Activated CD4-positive, alpha-beta T cell treated with anti-CD3 and anti-CD28 coated beads, Interleukin-2, Interleukin-6, amounts not matched to agents 100 ng/mL and 50 ng/mL, durations not matched to agents 16 hours and 8 hours (primary cell): ENCODE measurements around the gene CACNA1I.
A peak's percentile ranks its signal among the peaks of the same experiment; 100 is the strongest.

Experiments
- DNase-seq: peaks from one replicate; pipeline ENCODE4 v3.0.0-alpha.2; 2020

Gene CACNA1I

DNA sequence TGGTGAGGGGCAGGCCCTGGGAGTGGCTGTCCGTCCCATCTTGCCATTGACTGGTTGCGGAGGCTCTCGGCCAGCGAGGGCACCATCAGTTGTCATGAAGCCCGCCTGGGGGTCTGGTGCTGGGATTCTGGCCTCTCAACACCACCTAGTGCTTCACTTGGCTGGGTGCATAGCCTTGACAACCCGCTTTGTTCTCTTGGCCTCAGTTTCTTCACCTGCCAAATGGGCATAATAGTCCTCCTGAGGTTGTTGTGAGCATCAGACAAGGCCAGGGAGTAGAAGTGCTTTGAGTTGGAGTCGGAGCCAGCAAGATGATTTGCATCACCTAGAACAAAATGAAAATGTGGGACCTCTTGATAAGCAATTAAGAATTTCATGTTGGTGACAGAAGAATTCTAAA is 1.5 kb upstream of the CACNA1I start:
- DNase-seq: no peak

DNA sequence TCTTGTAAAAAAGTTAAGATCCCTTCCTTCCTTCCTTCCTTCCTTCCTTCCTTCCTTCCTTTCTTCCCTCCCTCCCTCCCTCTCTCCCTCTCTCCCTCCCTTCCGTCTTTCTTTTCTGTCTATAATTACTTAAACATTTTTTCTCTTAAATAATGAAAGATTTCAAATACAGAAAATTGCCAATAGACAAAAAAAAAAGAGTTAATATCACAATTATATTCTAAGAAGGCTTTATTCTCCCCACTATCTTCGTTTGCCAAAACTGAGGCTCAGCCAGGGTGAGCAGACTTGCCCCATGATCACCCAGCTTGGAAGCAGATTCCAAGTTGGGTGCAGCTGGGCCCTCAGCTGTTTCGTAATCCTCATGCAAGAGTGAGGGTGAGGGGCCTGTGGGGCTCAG is 327 bp upstream of the CACNA1I start:
- no peak for DNase-seq

DNA sequence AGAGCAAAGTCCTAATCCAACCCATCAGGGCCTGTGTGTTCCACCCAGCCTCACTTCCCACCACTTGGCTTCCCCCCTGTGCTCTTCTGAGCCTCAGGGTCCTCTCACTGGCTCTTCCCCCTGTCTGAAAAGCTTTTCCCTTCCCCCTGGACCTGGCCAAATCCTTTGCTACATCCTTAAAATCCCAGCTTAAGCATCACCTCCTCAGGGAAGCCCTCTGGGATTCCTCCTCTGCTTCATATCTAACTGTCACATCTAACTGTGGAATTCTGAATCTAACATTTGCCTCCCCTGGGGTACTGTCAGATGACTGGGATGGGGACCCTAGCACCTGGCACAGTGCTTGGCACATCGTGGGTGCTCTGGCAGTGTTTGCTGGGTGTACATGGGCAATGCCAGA is 985 bp downstream of the CACNA1I start:
- DNase-seq: no peak

DNA sequence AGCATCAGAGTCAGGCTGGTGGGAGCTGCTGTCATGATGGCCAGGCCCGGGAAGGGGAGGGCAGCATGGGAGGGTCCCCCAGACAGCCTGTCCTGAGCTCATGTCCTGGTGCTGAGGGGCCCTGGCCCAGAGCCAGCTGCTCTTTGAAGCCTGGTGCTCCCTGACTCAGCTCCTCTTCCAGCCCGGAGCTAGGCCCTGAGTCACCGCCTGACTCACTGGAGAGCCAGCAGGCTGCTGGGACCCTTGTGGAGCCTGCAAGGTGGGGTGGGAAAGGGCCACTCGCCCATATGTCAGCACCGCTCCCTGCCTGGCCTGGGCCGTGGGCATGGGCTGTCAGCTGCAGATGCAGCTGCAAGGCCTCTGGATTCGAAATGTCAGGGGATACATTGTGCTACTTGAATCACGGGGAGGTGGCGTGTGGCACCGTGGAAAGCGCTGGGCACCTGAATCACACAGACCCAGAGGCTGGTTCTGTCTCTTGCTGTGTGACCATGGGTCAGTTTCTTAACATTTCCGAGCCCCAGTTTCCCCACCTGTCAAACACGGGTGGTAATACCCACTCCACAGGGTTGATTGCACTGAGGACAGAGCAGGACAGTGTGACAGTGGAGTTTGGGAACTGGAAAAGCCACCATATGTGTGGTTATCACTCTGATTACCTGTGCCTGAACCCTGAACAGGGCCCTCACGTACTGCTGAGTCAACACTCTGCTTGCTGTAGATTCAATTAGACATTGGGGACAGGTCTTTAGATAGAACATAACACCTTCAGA is 4.4 kb downstream of the CACNA1I start:
- DNase-seq: no peak

DNA sequence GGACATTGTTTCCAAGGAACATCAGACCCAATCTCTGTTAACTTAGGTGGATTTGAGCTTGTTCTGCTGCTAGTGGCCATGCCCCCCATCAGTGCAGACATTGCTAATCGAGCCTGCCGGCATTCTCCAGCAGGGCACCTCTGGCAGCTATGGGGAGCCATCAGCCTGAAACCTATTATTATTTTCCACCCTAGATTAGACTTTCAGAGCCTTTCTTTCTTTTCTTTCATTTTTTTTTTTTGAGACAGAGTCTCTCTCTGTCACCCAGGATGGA is 4.9 kb downstream of the CACNA1I start:
- DNase-seq: no peak

DNA sequence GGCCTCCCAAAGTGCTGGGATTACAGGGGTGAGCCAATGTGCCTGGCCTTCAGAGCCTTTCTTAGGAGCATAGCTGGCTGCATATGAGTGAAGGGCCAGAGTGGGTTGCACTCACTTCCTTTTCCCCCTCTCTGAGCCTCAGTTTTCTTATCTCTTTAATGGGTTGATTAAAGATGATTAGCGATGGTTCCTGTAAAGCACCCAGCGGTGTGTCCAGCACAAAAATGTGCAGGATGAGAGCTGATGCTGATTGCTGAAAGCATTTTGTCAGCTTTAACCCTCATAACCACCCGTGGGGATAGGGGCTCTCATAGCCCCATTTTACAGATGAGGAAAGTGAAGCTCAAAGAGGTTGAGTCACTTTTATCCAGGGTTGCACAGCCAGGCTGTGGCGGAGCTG is 5.5 kb downstream of the CACNA1I start:
- no peak for DNase-seq

DNA sequence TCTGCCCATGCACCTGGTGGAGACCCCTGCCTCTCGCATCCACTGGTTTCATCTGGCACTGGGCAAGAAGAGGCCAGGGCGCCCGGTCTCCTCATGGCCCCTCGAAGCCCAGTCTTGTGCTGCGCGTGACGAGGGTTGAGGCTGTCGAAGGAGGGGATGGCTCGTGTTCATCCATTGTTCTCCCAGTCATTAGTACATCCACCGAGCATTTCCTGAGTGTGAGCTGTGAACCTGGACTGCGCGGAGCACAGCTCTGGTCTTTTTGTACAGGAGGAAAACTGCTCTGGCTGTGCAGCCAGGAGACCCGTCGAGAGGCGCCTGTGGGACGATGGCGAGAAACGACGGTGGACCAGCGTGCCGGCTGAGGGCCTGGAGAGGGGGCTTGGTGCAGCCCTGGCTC is 6.8 kb downstream of the CACNA1I start:
- DNase-seq: no peak

DNA sequence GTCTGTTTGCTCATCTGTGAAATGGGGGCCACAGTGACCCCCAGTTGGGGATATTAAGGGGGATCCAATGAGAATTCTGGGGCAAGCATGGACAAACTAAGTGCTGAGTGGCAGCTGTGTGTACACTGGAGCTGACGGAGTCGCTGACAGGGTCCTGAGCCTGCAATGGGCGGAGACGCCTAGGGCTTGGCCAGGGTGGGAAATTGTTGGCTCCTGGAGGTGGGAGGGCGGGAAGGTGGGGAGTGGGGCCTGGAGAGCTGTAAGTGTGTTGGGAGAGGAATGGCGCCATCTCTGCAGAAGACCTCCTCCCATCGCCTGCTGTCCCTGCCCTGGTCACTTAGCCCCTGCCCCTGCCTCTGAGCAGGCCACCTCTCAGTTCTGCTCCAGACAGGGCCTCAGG is 7.3 kb downstream of the CACNA1I start:
- DNase-seq: no peak

DNA sequence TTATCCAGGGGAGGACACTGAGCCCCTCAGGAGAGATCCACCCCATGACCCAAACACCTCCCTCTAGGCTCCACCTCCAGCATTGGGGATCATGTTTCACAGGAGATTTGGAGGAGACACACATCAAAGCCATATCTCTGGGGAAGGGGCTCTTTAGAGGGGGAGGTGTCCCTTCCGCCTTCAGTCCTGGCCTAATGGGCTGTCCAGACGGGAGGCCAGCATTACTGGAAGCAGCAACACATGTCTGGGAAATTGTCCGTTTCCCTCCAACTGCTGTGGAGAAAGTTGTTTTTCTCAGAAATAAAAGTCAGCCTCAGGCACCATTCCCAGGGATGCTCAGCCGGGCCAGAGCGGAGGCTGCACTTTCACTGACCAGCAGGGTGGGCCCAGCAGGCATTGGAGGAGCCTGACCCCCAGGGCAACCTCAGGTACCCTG is 9.5 kb downstream of the CACNA1I start:
- no peak for DNase-seq

DNA sequence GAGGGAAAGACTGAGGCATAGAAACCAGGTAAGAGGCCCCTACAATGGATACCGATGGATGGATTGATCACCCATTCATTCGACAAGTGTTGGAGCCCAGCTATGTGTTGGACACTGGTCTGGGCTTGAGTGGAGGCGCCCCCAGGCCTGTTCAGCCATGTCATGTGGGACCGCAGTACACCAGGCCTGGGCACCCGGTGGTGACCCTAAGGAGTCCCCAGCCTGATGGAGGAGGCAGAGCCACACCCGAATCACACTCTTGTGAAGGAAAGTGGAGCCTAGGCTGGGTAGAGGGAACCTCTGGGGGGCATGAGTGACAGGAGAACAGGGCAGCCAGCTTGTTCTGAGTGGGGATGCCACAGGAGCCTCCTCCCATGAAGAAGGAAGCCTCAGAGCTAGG is 10.2 kb downstream of the CACNA1I start:
- DNase-seq: no peak

DNA sequence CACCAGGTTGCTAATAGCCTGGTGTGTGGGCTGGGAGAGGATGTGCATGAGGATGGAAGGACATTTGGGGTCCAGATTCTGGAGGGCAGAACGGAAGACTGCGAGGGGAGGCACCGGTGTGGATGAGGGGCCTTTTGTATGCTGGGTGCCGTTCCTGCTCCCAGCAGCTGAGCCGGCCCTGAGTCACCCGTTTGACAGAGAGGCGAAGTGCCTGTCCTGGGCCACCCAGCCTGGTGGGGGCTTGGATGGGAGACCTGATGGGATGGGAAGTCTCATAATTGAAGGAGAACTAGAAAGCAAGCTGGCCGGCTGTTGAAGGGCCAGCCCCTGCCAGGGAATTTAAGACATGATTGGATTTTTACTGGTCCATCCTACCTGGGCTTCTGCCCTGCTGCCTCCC is 10.8 kb downstream of the CACNA1I start:
- no peak for DNase-seq

DNA sequence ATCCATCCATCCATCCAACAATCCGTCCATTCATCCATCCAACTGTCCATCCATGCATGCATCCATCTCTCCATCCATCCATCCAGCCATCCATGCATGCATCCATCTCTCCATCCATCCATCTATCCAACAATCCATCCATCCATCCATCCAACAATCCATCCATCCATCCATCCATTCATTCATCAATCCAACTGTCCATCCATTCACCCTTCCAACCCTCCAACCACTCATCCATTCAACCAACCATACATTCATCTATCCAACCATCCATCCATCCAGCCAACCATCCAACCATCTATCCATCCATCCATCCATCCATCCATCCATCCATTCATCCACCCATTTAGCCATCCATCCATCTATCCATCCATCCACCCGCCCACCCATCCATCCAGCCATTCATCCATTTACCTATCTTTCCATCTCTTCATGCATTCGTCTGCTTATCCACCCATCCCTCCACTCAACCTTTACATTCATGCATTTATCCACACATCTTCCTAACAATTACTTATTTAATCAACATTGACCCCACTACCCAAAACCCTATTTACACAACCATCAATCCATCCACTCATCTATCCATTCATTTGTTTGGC is 12.6 kb downstream of the CACNA1I start:
- no peak for DNase-seq

DNA sequence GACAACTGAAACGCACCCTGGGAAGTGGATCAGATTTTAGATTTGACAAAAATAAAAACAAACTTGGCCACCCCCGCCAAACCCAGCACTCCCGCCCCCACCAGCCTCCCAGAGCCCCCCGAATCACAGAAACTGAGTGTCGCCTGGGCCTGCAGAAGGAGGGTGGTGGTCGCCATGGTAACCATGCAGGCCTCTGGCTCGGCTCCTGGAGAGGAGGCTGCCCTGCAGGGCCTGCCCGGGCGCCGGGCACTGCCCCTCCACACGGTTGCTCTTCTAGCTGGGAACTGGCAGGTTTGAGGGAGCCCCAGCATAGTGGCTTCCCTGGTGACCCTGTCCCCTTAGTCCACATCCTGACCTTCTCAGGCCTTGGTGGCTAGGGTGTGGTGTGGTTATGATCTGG is 19.3 kb downstream of the CACNA1I start:
- DNase-seq: no peak

DNA sequence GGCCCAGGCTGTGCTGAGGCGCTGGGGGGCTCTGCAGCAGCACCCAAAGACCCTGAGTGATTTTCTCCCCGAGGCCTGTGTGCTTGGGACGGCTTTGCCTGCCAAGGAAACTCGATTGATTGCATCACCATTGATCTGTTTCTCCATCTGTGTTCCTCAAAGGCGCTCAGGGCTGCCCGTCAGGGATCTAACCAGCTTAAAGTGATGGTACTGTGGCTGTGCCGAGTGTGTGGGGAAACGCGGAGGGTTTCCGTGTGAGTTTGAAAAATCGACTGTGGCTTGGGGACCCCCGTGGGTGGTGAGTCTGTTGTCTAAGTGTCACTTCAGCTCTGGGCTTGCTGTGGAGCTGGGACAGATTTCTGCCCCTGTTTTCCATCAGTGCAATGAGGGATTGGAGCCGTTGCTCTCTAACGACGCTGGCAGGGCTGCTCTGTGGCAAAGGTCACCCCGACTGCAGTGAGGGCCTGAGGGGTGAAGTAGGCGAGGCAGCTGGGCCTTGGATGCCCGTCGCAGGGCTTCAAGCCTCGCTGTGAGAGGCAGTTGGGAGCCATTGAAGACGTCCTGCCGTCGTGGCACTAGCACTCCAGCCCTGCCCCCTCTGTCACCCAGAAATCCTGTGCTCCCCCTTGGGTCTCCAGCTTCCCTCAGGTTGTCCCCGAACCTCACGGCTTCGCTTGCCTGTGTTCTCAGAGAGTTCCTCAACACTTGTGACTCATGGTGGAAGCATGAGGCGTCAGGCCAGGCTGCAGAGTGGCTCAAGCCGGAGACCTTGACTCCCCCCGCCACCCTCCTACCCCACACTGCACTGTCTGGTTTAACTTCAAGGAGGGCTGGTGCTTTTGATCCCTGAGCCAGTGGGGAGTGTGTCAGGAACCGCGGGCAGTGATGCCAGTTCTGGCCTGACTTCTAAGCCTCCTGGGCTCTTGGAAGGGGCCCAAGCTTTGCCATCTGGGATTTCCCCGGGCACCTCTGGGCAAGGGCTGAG is 21.8 kb downstream of the CACNA1I start:
- no peak for DNase-seq

DNA sequence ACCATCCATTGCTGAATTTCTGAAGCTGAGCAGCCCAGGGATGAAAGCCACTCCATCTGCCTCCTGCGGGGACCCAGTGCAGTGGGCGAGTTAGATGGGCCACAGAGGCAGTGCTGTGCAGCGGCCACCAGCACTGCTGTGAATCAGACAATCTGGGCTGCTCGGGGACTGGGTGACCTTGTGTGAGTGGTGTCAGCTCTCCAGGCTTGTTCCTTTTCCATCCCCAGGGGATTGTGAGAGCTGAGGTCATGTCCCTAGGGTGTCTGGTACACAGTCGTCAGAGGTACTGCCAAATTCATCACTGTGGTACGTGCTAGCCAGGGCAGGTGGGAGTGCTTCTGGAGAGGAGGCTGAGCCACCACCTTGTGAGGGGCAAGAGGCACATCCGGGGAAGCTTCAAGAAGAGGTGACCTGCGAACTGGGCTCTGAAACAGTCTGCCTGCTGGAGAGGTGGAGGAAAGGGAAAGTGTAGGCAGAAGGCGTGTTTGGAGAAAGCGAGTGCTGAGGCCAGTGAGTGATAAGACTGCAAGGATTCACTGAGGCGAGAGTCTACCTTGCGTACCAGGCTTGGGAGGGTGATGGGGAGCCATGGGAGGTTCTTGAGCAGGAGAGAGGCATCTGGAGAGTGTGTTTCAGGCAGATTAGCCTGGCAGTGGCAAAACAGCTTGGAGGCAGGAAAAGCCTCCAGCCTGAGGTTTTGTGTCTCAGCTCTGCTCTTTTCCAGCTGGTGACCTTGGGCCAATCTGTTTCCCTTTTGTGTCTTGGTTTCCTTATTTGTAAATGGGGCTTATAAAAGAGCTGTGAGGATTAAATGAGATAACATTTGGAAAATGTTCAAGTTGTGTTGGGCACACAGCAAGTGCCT is 22.7 kb downstream of the CACNA1I start:
- DNase-seq: no peak

DNA sequence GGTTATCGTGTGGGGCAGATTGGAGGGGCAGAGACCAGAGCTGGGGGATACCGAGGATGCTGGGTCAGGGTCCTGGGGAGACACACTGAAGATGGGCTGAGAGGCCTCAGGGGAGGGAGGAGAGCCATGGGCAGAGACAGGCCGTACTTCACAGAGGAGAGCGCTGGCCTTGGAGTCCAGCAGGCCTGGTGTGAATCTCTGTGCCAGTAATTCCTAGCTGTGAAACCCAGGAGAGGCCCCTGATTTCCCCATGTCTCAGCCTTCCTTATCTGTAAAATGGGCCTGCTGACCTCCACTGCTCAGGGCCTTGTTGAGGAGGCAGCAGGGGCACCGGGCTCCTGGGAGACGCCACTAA is 23.4 kb downstream of the CACNA1I start:
- no peak for DNase-seq

DNA sequence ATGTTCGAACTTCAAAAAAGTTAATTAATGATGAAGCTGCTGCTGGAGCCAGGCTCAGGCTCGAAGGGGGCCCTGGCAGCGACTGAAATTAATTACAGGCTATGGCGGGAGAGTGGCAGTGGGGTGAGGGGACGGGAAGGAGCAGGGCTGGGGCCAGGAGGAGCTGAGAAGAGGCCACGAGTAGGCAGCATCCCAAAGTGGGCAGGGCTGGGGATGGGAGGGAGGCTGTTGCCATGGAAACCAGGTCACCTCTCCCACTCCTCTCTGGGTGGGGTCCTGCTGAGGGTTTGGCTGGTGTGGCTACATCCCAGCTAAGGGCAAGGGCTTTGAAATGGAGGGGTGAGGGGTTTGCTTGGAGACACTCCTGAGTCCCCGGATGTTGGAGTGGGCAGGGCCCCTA is 23.9 kb downstream of the CACNA1I start:
- no peak for DNase-seq

DNA sequence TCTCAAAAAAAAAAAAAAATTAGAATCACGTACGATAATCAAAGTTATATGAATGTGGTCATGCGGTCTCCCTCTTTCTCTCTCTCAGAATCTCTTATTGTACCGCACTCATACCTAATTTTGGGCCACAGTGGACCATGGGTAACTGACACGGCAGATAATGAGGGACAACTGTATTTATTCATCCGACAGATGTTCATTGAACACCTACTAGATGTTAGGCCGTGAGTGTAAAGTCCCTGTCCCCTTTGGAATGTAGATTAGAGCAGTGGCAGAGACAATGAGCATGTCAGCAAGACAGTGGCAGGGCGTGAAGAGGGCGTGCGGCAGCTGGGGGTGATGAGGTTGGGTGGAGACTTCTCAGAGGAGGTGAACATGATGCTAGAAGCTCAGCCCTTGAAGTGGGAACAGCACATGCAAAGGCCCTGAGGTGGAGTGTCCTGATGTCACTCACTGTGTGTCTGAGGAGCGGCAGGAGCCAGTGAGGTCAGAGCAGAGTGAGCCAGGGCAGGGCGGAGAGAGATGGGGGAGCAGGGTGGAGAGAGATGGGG is 25.1 kb downstream of the CACNA1I start:
- no peak for DNase-seq

DNA sequence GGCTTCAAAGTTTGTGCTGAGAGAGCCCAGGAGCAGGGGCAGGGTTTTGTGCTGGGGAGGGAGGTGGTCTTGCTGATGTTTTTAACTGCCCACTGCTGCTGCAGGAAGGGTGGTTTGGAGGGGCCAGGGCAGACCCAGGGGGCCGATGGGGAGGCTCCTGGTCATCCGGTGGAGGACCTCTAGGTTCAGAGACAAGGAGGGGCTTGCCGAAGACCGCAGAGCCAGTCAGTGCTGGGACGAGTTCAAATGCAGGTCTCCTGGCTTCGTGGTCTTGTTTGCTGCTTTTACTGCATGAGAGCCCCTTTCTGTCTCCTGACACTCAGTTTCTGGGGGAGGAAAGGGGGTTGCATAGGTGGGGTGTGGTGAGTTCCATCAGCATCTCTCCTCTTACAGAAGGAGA is 26.0 kb downstream of the CACNA1I start:
- DNase-seq: no peak

DNA sequence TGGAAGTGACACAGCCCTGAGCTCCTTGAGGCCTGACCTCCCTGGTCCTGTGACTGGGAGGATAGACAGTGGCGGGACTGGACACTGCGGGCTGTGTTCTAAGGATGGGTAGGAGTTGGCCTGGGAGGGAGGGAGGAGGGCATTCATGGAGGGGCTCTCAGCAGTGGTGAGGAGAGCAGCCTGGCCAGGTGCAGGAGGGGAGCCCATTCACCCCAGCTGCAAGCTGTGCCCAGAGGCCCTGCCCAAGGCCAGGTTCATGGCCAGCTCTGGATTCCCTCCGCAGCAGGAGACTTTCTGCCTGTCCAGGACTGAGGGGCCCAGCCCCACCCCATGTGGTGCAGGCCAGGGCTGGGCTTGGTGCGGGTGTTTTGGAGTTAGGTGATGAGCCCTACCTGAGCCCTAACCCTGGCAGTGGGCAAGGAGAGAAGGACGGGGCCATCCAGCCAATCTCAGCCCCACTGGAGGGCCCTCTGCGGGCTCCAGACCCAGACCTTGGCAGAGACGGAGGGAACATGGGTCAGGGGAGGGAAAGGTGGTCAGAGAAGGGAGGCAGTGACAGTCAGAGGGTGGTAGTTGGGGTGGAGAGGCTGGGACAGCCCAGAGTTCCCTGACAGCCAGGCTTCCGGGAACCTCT is 26.8 kb downstream of the CACNA1I start:
- no peak for DNase-seq

DNA sequence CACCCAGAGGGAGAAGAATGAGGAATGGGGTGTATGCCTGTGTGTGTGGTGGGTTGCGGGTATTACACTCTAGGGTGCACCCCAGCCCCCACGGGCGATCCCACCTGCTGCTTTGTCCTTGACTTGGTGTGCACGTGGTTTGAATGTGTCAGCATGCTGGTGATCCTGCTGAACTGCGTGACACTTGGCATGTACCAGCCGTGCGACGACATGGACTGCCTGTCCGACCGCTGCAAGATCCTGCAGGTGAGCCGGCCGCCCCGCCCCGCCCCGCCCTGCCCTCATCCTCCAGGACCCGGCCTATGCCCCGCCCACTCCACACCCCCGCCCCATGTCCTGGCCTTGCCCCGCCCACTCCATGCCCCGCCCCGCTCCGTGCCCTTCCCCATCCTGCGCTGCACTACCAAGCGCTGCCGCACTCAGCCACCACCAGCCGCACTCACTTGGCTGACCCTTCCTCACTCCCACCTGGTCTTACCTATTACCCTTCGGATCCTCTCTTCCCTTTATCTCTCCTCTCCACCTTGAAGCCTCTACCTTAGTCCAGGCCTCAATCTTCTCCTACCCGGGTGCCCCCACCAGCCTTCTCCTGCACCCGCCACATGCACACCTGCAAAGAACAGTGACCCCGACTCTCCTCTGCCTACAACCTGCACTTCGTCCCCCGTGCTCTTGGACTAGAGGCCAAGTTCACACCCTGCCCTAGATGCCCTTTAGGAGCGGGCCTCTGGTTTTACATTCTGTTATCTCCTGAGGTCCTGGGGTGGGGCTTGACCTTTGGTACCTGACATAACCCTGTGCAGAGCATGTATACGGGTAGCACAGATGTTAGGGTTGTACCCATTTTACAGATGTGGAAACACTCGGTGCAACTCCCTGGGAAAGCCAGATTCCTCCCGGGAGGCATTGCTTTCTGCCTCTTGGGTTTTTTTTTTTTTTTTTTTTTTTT is 27.7 kb downstream of the CACNA1I start:
- DNase-seq: peak; percentile 81
